H1 (cell line): ENCODE results near the gene ST6GALNAC5.

Experiments used
- CEBPB ChIP-seq: IDR thresholded peaks from 2 replicates; pipeline ENCODE4 v1.6.1; 2012; ENCODE audit warnings: low read depth, low read length
- EZH2 ChIP-seq: fragments of 200-600 bp; sonication (generic); IDR thresholded peaks from 2 replicates; pipeline ENCODE4 v1.7.1; 2012; ENCODE audit warnings: low read depth, mild to moderate bottlenecking, moderate library complexity, low read length, inconsistent platforms; ENCODE audit not compliant: severe bottlenecking
- GABPA ChIP-seq: IDR thresholded peaks from 2 replicates; pipeline ENCODE4 v1.6.1; 2011; ENCODE audit warnings: mild to moderate bottlenecking, low read length, moderate library complexity, borderline replicate concordance; ENCODE audit not compliant: insufficient read depth
- POLR2A ChIP-seq, 2 experiments: IDR thresholded peaks; 1 replicate in 1 of 2; 2 replicates in 1 of 2; pipeline ENCODE4 v1.6.1; 2011; ENCODE audit warnings: low read depth in 2 of 2, low read length in 2 of 2, mild to moderate bottlenecking in 2 of 2; ENCODE audit errors: control extremely low read depth in 1 of 2
- POLR2AphosphoS5 ChIP-seq: IDR thresholded peaks from 2 replicates; pipeline ENCODE4 v1.6.1; 2011; ENCODE audit warnings: low read depth, low read length
- RXRA ChIP-seq: IDR thresholded peaks from 2 replicates; pipeline ENCODE4 v1.6.1; 2011; ENCODE audit warnings: low read depth, mild to moderate bottlenecking, low read length, moderate library complexity; ENCODE audit not compliant: insufficient read depth
- SRF ChIP-seq: IDR thresholded peaks from 2 replicates; pipeline ENCODE4 v1.6.1; 2011; ENCODE audit warnings: mild to moderate bottlenecking, low read depth, low read length, moderate library complexity
- YY1 ChIP-seq: IDR thresholded peaks from 2 replicates; pipeline ENCODE4 v1.6.1; 2011; ENCODE audit warnings: low read depth, mild to moderate bottlenecking, low read length
- TF ChIP-seq, protein P1 (sequence below), 3 experiments: IDR thresholded peaks; 1 replicate in 2 of 3; 2 replicates in 1 of 3; pipeline versions ENCODE4 v1.5.1 to v1.6.1; 2011; ENCODE audit warnings: low read length in 3 of 3, mild to moderate bottlenecking in 3 of 3, inconsistent platforms in 2 of 3, low read depth in 1 of 3, moderate library complexity in 1 of 3; ENCODE audit not compliant: insufficient read depth in 1 of 3; ENCODE audit errors: control extremely low read depth in 1 of 3
- TF ChIP-seq, protein P2 (sequence below): IDR thresholded peaks from 2 replicates; pipeline ENCODE4 v1.6.1; 2011; ENCODE audit warnings: low read depth, mild to moderate bottlenecking, low read length; ENCODE audit not compliant: insufficient read depth
- TF ChIP-seq, protein P3 (sequence below): fragments of 300-600 bp; sonication (generic); IDR thresholded peaks from 2 replicates; pipeline ENCODE4 v1.7.1; 2012; ENCODE audit warnings: low read length, moderate library complexity, mild to moderate bottlenecking, inconsistent platforms; ENCODE audit not compliant: insufficient replicate concordance

DNA sequence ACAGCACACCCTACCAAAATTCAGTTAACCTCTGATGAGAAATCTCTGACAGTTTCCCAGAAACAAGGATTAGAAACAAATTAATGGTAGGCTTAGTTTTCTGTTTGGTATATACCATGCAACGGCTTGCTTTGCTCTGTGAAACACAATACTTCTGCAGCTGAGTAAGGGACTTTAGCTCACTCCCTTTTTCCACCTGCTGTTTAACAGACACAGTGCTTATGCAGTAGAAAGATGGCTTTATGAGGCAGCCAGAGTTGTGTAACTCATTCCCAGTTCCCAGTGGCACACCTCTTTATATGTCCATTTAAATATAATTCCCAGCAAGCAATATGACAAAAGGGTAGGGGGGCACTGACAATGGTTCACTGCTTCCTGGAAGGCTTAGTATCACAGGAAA lies 228.0 kb downstream of the ST6GALNAC5 start:
- TF ChIP-seq POLR2AphosphoS5 (no peak), RXRA (no peak), GABPA (no peak), YY1 (no peak), POLR2A (IDR thresholded peaks at IDR 0.05; ENCODE audit: control extremely low read depth in 1 of 2, low read depth in 2 of 2, low read length in 2 of 2) (no peak), EZH2 (no peak), SRF (no peak), CEBPB (no peak)
- TF ChIP-seq, protein P1, sequence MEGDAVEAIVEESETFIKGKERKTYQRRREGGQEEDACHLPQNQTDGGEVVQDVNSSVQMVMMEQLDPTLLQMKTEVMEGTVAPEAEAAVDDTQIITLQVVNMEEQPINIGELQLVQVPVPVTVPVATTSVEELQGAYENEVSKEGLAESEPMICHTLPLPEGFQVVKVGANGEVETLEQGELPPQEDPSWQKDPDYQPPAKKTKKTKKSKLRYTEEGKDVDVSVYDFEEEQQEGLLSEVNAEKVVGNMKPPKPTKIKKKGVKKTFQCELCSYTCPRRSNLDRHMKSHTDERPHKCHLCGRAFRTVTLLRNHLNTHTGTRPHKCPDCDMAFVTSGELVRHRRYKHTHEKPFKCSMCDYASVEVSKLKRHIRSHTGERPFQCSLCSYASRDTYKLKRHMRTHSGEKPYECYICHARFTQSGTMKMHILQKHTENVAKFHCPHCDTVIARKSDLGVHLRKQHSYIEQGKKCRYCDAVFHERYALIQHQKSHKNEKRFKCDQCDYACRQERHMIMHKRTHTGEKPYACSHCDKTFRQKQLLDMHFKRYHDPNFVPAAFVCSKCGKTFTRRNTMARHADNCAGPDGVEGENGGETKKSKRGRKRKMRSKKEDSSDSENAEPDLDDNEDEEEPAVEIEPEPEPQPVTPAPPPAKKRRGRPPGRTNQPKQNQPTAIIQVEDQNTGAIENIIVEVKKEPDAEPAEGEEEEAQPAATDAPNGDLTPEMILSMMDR (IDR thresholded peaks at IDR 0.05; ENCODE audit: control extremely low read depth in 1 of 3, insufficient read depth in 1 of 3, low read depth in 1 of 3, low read length in 3 of 3) = no peak
- TF ChIP-seq, protein P2, sequence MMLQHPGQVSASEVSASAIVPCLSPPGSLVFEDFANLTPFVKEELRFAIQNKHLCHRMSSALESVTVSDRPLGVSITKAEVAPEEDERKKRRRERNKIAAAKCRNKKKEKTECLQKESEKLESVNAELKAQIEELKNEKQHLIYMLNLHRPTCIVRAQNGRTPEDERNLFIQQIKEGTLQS = no peak
- TF ChIP-seq, protein P3, sequence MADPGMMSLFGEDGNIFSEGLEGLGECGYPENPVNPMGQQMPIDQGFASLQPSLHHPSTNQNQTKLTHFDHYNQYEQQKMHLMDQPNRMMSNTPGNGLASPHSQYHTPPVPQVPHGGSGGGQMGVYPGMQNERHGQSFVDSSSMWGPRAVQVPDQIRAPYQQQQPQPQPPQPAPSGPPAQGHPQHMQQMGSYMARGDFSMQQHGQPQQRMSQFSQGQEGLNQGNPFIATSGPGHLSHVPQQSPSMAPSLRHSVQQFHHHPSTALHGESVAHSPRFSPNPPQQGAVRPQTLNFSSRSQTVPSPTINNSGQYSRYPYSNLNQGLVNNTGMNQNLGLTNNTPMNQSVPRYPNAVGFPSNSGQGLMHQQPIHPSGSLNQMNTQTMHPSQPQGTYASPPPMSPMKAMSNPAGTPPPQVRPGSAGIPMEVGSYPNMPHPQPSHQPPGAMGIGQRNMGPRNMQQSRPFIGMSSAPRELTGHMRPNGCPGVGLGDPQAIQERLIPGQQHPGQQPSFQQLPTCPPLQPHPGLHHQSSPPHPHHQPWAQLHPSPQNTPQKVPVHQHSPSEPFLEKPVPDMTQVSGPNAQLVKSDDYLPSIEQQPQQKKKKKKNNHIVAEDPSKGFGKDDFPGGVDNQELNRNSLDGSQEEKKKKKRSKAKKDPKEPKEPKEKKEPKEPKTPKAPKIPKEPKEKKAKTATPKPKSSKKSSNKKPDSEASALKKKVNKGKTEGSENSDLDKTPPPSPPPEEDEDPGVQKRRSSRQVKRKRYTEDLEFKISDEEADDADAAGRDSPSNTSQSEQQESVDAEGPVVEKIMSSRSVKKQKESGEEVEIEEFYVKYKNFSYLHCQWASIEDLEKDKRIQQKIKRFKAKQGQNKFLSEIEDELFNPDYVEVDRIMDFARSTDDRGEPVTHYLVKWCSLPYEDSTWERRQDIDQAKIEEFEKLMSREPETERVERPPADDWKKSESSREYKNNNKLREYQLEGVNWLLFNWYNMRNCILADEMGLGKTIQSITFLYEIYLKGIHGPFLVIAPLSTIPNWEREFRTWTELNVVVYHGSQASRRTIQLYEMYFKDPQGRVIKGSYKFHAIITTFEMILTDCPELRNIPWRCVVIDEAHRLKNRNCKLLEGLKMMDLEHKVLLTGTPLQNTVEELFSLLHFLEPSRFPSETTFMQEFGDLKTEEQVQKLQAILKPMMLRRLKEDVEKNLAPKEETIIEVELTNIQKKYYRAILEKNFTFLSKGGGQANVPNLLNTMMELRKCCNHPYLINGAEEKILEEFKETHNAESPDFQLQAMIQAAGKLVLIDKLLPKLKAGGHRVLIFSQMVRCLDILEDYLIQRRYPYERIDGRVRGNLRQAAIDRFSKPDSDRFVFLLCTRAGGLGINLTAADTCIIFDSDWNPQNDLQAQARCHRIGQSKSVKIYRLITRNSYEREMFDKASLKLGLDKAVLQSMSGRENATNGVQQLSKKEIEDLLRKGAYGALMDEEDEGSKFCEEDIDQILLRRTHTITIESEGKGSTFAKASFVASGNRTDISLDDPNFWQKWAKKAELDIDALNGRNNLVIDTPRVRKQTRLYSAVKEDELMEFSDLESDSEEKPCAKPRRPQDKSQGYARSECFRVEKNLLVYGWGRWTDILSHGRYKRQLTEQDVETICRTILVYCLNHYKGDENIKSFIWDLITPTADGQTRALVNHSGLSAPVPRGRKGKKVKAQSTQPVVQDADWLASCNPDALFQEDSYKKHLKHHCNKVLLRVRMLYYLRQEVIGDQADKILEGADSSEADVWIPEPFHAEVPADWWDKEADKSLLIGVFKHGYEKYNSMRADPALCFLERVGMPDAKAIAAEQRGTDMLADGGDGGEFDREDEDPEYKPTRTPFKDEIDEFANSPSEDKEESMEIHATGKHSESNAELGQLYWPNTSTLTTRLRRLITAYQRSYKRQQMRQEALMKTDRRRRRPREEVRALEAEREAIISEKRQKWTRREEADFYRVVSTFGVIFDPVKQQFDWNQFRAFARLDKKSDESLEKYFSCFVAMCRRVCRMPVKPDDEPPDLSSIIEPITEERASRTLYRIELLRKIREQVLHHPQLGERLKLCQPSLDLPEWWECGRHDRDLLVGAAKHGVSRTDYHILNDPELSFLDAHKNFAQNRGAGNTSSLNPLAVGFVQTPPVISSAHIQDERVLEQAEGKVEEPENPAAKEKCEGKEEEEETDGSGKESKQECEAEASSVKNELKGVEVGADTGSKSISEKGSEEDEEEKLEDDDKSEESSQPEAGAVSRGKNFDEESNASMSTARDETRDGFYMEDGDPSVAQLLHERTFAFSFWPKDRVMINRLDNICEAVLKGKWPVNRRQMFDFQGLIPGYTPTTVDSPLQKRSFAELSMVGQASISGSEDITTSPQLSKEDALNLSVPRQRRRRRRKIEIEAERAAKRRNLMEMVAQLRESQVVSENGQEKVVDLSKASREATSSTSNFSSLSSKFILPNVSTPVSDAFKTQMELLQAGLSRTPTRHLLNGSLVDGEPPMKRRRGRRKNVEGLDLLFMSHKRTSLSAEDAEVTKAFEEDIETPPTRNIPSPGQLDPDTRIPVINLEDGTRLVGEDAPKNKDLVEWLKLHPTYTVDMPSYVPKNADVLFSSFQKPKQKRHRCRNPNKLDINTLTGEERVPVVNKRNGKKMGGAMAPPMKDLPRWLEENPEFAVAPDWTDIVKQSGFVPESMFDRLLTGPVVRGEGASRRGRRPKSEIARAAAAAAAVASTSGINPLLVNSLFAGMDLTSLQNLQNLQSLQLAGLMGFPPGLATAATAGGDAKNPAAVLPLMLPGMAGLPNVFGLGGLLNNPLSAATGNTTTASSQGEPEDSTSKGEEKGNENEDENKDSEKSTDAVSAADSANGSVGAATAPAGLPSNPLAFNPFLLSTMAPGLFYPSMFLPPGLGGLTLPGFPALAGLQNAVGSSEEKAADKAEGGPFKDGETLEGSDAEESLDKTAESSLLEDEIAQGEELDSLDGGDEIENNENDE = no peak
